Right cardiac atrium (tissue), 5 donors: Measurements from ENCODE around the gene ACSS2. TPM values are rescaled to one million over a fixed set of nuclear protein-coding genes. Genes with fewer than 3 reads are reported as not detected.
"Not testable (repeated sequence)": the region's sequence is repeated elsewhere in the genome, so short reads cannot be mapped to it uniquely, and the experiment has no call there.

Source experiments
- ATAC-seq, 2 donors: fragments of 200-7000 bp; cut with Tn5 transposase; one replicate each; pipeline versions ENCODE4 v1.8.0 to v1.9.1; 2020; ENCODE audit warnings: moderate library complexity in 2 of 2, mild to moderate bottlenecking in 1 of 2
- DNase-seq, 3 donors: peaks; one replicate each; pipeline ENCODE4 v3.0.0-alpha.2; 2020
- H3K27ac ChIP-seq: one replicate; pipeline ENCODE4 v1.5.1; 2013; ENCODE audit warnings: mild to moderate bottlenecking, low read length, control low read depth, moderate library complexity
- H3K27me3 ChIP-seq: one replicate; pipeline ENCODE4 v1.6.1; 2013; ENCODE audit not compliant: control insufficient read depth, insufficient read depth
- H3K4me1 ChIP-seq: one replicate; pipeline ENCODE4 v1.6.1; 2013; ENCODE audit warnings: low read length; ENCODE audit not compliant: control insufficient read depth, insufficient read depth
- H3K4me3 ChIP-seq: one replicate; pipeline ENCODE4 v1.5.1; 2013; ENCODE audit warnings: low read length, control low read depth
- H3K9me3 ChIP-seq: one replicate; pipeline ENCODE4 v1.6.1; 2013; ENCODE audit warnings: low read length; ENCODE audit not compliant: control insufficient read depth
- WGBS: extraction: QIAGEN DNeasy Blood & Tissue Kit; methylation state at CpG from one replicate; pipeline ENCODE4 v1.1.7; 2013; 5-methylcytosine and 5-hydroxymethylcytosine counted together
- intact Hi-C, 4 donors: fragments of 100-400 bp; cut with DNase I; formaldehyde crosslinking; loops; one replicate each; pipeline versions ENCODE4 v1.11.0 to v1.14.0; 2022 to 2023
- polyA plus RNA-seq: library from polyadenylated mRNA; stranded (reverse); fragments of 200-250 nt; gene quantifications from one replicate; pipeline ENCODE4 v1.2.3, GENCODE V29; 2013
- total RNA-seq, 4 donors: library from RNA; stranded (reverse); fragmentation: NEBNext Ultra II Directional; extraction: Animal tissue kit (Norgen Biotek cat#: 25700); gene quantifications; one replicate each; pipeline ENCODE4 v1.2.1, GENCODE V29; 2021
- donor health status: healthy with polysubstance abuse.
- donor health status: DM: no; HTN: yes; CAD: no.
- donor health status: DM: no; HTN: no; CAD: no.
- donor health status: DM: no; HTN: yes; CAD: no; lungs with severe emphysema.
- donor health status: DM: yes; HTN: yes; CAD: no.

ACSS2 gene
- total and polyA plus RNA-seq, 5 donors, result 61.8 to 79.8 (median 74.6) TPM

- Histone ChIP-seq H3K27ac (no peak overlapping the region), H3K4me1 (peaks cover 7% of the 10 kb centered on the region), H3K27me3 (no peaks in the 10 kb centered on the region), H3K9me3 (no peaks in the 10 kb centered on the region), H3K4me3 (no peak overlapping the region)
- WGBS, result 47% methylated on average over 3 of the region's 3 CpGs
- ATAC-seq (no peak), DNase-seq (no peak)
- intact Hi-C loops, result loop anchor here (2.0 to 5.0 kb wide), 4 partner anchors 81 to 87 kb away; partner anchors contain the start of genes GSS (in 2 of the 4) and MYH7B (in 2 of the 4)
These were observed 2.8 kb upstream of the ACSS2 start for GRCh38 chr20:34873583-34874093.

- peak; percentile 69 to 88 (median 78) for DNase-seq
- Histone ChIP-seq H3K27me3 (no peaks in the 10 kb centered on the region), H3K4me3 (no peak overlapping the region), H3K27ac (peak overlapping the region; percentile 49), H3K4me1 (peaks cover 7% of the 10 kb centered on the region), H3K9me3 (no peaks in the 10 kb centered on the region)
- 21% methylated on average over 2 of the region's 2 CpGs for WGBS
- intact Hi-C loops, result loop anchor here in 3 of 4 donors (2.0 to 5.0 kb wide), 3 partner anchors 81 to 83 kb away; partner anchors contain the start of genes GSS (in 2 of the 3) and MYH7B (in 2 of the 3)
- ATAC-seq, result peak; percentile 57 to 60
These were observed 2.2 kb upstream of the ACSS2 start for GRCh38 chr20:34874094-34874654.

- 8% methylated on average over 20 of the region's 20 CpGs for whole genome bisulfite sequencing
- ATAC-seq, result peak; percentile 93
- peak overlapping the region; percentile 11 for H3K4me3 ChIP-seq
- peak overlapping the region; percentile 90 for H3K27ac ChIP-seq
- DNase-seq, result peak in 1 of 3 donors; percentile 100
- H3K9me3 ChIP-seq, result no peaks in the 10 kb centered on the region
- peaks cover 7% of the 10 kb centered on the region for H3K4me1 ChIP-seq
- H3K27me3 ChIP-seq, result no peaks in the 10 kb centered on the region
- intact Hi-C loops, result loop anchor here in 2 of 4 donors (2.0 kb wide), 2 partner anchors 79 to 81 kb away; partner anchors contain the start of genes GSS (in 1 of the 2) and MYH7B (in 1 of the 2)
These were observed 588 bp upstream of the ACSS2 start for GRCh38 chr20:34875642-34876405.

GRCh38 chr20:34880215-34880850, 3.9 kb downstream of the ACSS2 start:
- DNase-seq (no peak), ATAC-seq (no peak)
- Histone ChIP-seq H3K4me3 (no peak overlapping the region), H3K27me3 (no peaks in the 10 kb centered on the region), H3K9me3 (no peaks in the 10 kb centered on the region), H3K27ac (no peak overlapping the region), H3K4me1 (no peaks in the 10 kb centered on the region)
- WGBS, result 84% methylated on average over 6 of the region's 6 CpGs
- intact Hi-C loops, result no loop called here

- 90% methylated on average over 7 of the region's 7 CpGs for WGBS
- H3K4me1 ChIP-seq, H3K4me3 ChIP-seq, H3K27me3 ChIP-seq, ATAC-seq, DNase-seq, H3K9me3 ChIP-seq, H3K27ac ChIP-seq, intact Hi-C loops: not testable (repeated sequence)
These were observed 4.6 kb downstream of the ACSS2 start for GRCh38 chr20:34880971-34881370.

- Histone ChIP-seq H3K9me3 (no peaks in the 10 kb centered on the region), H3K27ac (no peak overlapping the region), H3K4me3 (no peak overlapping the region), H3K27me3 (no peaks in the 10 kb centered on the region), H3K4me1 (no peaks in the 10 kb centered on the region)
- WGBS, result 67% methylated on average over 2 of the region's 2 CpGs
- no peak for DNase-seq
- intact Hi-C loops, result no loop called here
- no peak for ATAC-seq
These were observed 5.3 kb downstream of the ACSS2 start for GRCh38 chr20:34881689-34882088.

- DNase-seq (no peak), ATAC-seq (no peak)
- H3K27me3 ChIP-seq, result no peaks in the 10 kb centered on the region
- no peaks in the 10 kb centered on the region for H3K4me1 ChIP-seq
- intact Hi-C loops, result no loop called here
- no peaks in the 10 kb centered on the region for H3K9me3 ChIP-seq
- no peak overlapping the region for H3K4me3 ChIP-seq
- H3K27ac ChIP-seq, result peak overlapping the region; percentile 45
These were observed 6.8 kb downstream of the ACSS2 start for GRCh38 chr20:34883087-34883688.

GRCh38 chr20:34883809-34884208, 7.4 kb downstream of the ACSS2 start:
- Histone ChIP-seq H3K4me1 (no peaks in the 10 kb centered on the region), H3K27me3 (no peaks in the 10 kb centered on the region), H3K4me3 (no peak overlapping the region), H3K9me3 (no peaks in the 10 kb centered on the region), H3K27ac (no peak overlapping the region)
- DNase-seq (no peak), ATAC-seq (no peak)
- WGBS, result 89% methylated on average over 4 of the region's 4 CpGs
- intact Hi-C loops, result no loop called here

- intact Hi-C loops, result no loop called here
- ATAC-seq, result no peak
- Histone ChIP-seq H3K9me3 (no peaks in the 10 kb centered on the region), H3K27ac (no peak overlapping the region), H3K27me3 (no peaks in the 10 kb centered on the region), H3K4me1 (no peaks in the 10 kb centered on the region), H3K4me3 (no peak overlapping the region)
- DNase-seq, result no peak
- 80% methylated on average over 1 of the region's 1 CpG for WGBS
These were observed 7.8 kb downstream of the ACSS2 start for GRCh38 chr20:34884260-34884659.

GRCh38 chr20:34886122-34886521, 9.7 kb downstream of the ACSS2 start:
- DNase-seq (no peak), ATAC-seq (no peak)
- intact Hi-C loops, result no loop called here
- Histone ChIP-seq H3K27me3 (no peaks in the 10 kb centered on the region), H3K4me1 (no peaks in the 10 kb centered on the region), H3K4me3 (no peak overlapping the region), H3K27ac (no peak overlapping the region), H3K9me3 (no peaks in the 10 kb centered on the region)
- WGBS, result 94% methylated on average over 3 of the region's 3 CpGs
